NCI-H526 treated with DMSO at 0.1 percent for 48 hours (cell line): ENCODE results near the gene RAMACL.
A peak's percentile ranks its signal among the peaks of the same experiment; 100 is the strongest.
"Not testable (repeated sequence)": the region's sequence is repeated elsewhere in the genome, so short reads cannot be mapped to it uniquely, and the experiment has no call there.

Source experiments
- DNase-seq: peaks from one replicate; lab custom pipeline; 2025; lab: John Stamatoyannopoulos, UW

RAMACL gene

GRCh38 chr6:166556863-166557322, 29.6 kb downstream of the RAMACL start:
- no peak for DNase-seq

GRCh38 chr6:166556336-166556735, 30.1 kb downstream of the RAMACL start:
- no peak for DNase-seq

GRCh38 chr6:166555086-166555485, 31.4 kb downstream of the RAMACL start:
- no peak for DNase-seq

GRCh38 chr6:166554316-166554715, 32.2 kb downstream of the RAMACL start:
- DNase-seq = no peak

GRCh38 chr6:166553563-166554271, 32.8 kb downstream of the RAMACL start:
- no peak for DNase-seq

- DNase-seq = no peak
Observed at GRCh38 chr6:166552600-166552999, 33.9 kb downstream of the RAMACL start.

GRCh38 chr6:166551754-166552495, 34.6 kb downstream of the RAMACL start:
- no peak for DNase-seq

- no peak for DNase-seq
Observed at GRCh38 chr6:166546653-166547052, 39.8 kb downstream of the RAMACL start.

GRCh38 chr6:166545156-166546034, 41.1 kb downstream of the RAMACL start:
- DNase-seq = no peak

GRCh38 chr6:166544296-166544605, 42.2 kb downstream of the RAMACL start:
- DNase-seq = no peak

- DNase-seq = no peak
Observed at GRCh38 chr6:166543603-166544295, 42.7 kb downstream of the RAMACL start.

- no peak for DNase-seq
Observed at GRCh38 chr6:166542580-166542912, 43.9 kb downstream of the RAMACL start.

GRCh38 chr6:166541876-166542579, 44.5 kb downstream of the RAMACL start:
- peak; percentile 24 for DNase-seq

- no peak for DNase-seq
Observed at GRCh38 chr6:166541366-166541765, 45.1 kb downstream of the RAMACL start.

GRCh38 chr6:166540631-166541331, 45.7 kb downstream of the RAMACL start:
- DNase-seq = no peak

GRCh38 chr6:166539543-166539942, 46.9 kb downstream of the RAMACL start:
- DNase-seq = no peak

GRCh38 chr6:166539011-166539385, 47.5 kb downstream of the RAMACL start:
- DNase-seq = not testable (repeated sequence)

- DNase-seq = no peak
Observed at GRCh38 chr6:166538297-166539010, 48.0 kb downstream of the RAMACL start.

GRCh38 chr6:166534658-166535406, 51.6 kb downstream of the RAMACL start:
- no peak for DNase-seq
